Right forelimb (tissue), 1 donor: ENCODE results near the gene PLOD2.
"Not testable (repeated sequence)": the region's sequence is repeated elsewhere in the genome, so short reads cannot be mapped to it uniquely, and the experiment has no call there.

Experiments used
- DNase-seq: peaks from one replicate; pipeline ENCODE4 v3.0.0-alpha.2; 2018

Gene PLOD2

GRCh38 chr3:146136647-146137046, 24.3 kb downstream of the PLOD2 start:
- DNase-seq, result no peak

DNA sequence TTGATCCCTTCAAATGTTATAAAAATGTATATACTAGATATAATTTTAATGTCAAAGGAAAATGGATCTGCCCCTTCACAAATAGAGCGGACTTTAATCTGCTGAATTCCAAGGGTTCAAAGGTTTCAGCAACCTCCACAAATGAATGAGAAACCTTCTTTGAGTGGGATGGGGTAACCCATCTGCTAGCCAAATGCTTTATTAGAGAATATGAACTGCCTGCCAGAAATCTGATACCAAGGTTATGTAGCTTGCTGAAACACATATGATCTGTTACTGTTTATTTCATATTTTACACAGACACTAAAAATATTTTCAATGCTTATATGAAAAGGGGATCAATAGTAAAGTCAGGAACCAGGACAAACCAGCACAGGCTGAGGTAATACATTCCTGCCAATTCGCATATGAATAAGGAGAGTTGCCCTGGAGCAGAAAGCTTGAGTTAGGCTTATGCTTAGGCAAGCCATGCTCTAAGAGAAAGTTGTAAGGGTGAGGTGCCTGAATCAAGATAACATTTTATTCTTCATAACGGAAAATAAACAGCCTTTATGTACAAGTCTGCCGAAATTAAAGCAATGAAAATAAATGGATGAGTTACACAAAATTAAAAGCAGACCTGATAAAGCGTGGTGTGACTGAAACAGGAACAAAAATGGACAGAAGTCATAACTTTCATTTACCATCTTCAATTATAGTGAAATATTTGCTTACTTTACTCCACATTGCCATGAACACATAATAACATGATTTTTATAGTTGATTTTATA, 26.5 kb downstream of the PLOD2 start:
- no peak for DNase-seq

DNA sequence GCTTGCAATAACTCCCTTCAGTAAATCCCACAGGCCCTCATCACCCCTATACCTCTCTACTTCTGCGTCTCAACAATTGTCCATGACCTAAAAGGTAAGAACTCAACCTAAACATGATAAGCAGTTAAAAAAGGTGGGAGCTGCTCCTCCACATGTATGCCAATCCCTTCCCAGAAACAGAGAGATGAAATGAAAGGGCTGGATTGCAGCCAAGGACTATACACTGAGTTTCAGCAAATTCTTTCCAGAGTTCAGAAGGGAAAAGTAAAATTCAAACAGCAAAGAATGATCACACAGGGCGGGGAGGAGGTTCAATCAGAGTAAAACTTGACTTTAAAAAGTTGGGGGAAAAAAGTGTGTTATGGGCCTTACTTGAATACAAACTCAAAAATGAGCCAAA, 27.5 kb downstream of the PLOD2 start:
- peak; percentile 59 for DNase-seq

DNA sequence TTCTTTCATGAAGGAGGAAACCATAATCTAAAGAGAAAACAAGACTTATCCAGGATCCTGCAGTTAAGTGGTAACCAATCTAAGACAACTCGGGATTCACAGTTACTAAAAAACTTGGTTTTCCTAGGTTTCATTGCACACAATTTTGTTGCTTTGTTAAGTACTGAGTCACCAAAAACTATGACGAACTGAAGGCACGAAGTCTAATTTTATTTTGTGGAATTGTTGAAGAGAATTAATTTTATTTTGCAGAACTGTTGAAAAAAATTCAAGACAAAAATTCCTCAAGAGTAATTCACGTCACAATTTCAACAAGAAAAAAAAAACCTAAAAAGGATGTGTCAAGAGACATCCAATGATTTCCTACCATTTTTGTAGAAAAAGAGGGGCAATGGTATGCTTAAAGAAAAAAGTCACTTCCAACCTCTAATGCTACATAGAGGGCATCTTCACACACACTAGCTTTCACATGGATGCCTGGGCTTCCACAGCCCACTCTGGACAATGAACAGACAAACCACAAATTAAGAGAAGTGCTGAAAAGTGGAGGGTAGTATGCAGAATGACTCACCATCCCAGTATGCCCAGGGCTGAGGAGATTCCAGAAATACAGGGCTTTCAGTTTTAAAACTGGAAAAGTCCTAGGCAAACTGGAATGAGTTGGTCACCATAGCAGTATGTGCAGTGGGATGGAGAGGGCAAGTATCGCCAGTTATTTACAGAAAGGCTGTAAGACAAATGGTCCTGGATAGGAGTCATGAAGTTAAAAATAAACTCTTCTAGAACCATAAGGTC, 29.2 kb downstream of the PLOD2 start:
- no peak for DNase-seq

DNA sequence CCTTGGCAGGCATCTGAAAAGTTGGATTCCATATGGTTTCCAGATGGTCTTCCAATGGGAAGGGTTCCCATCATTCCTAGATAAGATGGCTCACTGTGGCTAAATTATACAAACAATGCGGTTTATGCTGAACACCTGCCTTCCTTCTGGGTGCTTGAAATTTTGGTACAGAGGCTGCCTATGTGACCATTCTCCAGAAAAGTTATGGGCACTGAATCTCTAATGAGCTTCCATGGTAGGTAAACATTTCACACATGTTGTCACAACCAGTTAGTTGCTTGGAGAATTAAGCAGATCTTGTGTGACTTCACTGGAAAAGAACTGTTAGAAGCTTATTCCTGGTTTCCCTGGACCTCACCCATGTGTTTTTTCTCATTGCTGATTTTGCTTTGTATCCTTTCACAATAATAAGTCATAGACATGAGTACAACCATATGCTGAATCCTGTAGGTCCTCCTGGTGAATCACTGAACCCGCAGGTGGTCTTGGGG, 30.1 kb downstream of the PLOD2 start:
- no peak for DNase-seq

GRCh38 chr3:146129750-146130149, 31.2 kb downstream of the PLOD2 start:
- no peak for DNase-seq

- no peak for DNase-seq
Measured at GRCh38 chr3:146128939-146129338, 32.0 kb downstream of the PLOD2 start.

DNA sequence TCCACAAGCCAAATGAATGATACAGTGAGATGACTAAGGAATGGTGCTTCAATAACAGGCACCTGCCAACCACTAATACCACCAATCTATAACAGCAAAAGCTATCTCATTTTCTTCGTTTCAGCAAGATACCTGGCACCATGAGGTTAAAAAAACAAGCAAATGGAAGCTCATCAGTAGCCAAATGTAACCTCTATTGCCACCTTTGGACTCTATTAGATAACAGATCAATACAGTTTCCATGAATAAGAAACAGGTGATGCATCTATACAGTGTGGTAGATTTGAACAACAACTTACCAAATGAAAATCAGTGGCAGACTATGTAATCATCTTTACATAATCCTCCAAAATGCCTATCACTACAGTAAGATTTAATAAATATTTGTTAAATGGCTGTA, 32.8 kb downstream of the PLOD2 start:
- no peak for DNase-seq

GRCh38 chr3:146125951-146126350, 35.0 kb downstream of the PLOD2 start:
- no peak for DNase-seq

DNA sequence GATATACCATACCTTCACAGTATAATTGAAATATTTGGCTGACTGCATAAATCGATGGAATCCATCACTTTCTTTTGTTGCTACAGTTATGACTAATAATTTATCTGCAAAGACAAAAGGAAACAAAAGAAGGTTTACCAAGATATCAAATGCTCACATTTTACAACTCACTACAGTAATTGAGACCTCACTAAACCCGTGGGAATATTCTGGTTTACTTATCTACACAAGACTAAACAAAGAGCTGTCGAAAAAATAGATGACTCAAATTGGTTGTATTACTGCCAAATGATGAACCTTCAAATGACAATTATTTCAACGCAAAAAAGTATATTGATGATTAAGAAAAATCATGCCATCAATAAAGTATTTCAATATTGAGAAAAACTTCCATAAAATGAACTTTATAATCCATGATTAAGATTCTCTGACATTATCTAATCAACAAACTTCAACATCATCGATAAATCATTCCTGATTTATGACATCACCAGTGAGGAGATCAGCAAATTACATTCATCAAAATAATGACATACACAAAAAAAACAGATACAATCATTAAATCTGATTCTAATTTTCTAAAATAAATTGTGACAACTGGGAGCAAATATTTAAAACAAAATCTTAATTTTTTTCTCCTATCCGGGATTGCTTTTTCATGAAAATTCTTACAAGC, 36.7 kb downstream of the PLOD2 start:
- no peak for DNase-seq

GRCh38 chr3:146117406-146118285, 43.3 kb downstream of the PLOD2 start:
- no peak for DNase-seq

- DNase-seq, result no peak
Measured at GRCh38 chr3:146115619-146116018, 45.4 kb downstream of the PLOD2 start.

DNA sequence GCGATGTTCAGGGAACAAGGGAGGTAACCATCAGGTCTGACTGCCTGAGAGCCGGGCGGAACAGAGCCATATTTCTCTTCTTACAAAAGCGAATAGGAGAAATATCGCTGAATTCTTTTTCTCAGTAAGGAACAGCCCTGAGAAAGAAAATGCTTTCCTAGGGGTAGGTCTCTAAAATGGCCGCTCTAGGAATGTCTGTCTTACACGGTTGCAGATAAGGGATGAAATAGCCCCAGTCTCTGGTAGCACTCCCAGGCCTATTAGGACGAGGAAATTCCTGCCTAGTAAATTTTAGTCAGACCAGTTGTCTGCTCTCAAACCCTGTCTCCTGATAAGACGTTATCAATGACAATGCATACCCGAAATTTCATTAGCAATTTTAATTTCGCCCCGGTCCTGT, 47.2 kb downstream of the PLOD2 start:
- DNase-seq, result not testable (repeated sequence)

DNA sequence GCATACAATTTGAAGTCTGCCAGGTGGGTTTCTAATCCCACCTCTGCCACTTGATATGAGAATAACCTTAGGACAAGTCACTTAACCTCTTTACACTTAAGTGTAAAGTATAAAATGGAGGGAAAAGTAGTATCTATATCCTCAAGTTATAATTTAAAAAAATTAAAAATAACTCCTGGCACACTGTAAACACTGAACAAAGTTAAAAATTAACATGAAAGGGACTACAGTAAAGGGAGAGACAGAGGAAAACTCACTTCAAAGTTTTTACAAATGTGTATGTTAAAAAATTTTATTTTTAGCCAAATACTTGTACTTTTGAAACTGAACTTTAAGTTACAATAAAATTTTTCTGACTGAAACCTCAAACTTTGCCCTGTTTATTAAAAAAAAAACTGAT, 49.6 kb downstream of the PLOD2 start:
- no peak for DNase-seq

DNA sequence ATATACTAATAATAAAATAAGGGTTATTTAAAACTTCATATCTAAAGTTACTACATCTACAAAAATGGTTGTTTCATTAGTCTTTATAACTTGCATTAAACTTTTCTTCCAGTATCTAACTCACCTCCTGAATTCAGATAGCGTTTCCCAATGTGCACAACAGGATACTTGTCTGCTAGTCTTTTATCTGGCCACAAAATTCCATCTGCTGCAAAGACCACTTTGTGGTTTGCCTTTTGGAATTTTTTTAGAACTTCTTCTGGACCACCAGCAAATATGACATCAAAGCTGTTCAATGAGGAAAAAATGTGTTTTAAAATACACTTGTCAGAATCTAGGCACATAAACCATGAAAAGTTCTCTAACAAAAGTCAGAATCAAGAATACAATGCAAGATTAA, 50.8 kb downstream of the PLOD2 start:
- no peak for DNase-seq

GRCh38 chr3:146106986-146107385, 54.0 kb downstream of the PLOD2 start:
- DNase-seq, result no peak

DNA sequence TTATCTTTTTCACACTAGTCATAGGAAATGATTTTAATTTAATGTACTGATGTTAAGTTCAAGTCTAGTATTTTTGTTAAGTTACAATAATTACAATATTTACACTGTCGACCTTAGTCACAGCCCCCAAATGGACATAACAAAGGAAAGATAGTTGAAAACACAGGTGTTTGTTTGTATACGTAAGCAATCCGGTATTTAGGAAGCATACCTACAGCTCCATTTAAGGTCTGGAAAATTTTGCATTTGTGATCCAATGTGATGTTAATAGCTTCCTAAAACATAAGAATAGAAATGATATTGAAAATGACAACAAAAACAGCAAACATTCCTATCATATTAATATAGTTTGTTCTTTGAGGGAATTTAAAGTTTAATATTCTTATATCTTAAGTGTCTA, 56.9 kb downstream of the PLOD2 start:
- DNase-seq, result no peak

GRCh38 chr3:146102885-146103284, 58.1 kb downstream of the PLOD2 start:
- DNase-seq, result no peak

- DNase-seq, result no peak
Measured at GRCh38 chr3:146101538-146101937, 59.4 kb downstream of the PLOD2 start.

DNA sequence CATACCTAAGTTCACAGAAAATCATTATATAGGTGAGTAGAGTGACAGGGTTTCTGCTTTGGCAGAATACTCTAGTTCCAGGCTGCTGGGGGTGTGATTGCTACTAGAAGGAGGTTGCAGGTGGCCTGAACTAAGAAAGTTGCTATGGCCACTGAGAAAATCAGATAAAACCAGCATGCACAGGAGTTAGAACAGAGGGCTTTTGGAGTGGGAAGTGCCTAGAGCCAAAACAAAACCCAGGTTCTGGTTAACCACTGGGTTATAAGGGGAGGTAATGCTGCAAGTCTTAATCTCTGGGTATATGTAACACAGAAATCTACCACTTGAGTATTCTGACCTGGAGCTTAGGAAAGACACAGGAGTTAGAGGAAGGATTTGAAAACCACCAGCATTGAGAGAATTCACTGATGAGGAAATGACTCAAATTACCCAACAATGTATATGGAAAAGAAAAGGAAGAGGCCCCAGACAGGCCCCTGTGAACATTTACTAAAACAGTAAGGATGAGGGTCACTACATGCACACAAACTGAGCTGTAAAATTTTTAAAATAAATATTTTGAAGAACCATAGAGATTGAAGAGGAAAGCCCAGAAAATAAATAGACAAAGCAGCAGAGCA, 60.0 kb downstream of the PLOD2 start:
- DNase-seq, result no peak

GRCh38 chr3:146100180-146100579, 60.8 kb downstream of the PLOD2 start:
- no peak for DNase-seq

DNA sequence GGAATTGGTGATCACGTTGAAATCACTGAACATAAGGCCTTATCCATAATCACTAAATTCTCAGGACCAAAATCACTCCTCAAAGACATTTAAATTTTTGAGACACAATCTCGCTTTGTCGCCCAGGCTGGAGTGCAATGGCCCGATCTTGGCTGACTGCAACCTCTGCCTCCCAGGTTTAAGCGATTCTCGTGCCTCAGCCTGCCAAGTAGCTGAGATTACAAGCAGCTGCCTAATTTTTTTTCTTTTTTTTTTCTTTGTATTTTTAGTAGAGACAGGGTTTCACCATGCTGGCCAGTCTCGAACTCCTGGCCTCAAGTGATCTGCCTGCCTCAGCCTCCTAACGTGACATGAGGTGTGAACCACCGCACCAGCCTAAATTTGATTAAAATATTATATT, 61.7 kb downstream of the PLOD2 start:
- no peak for DNase-seq
